CD14-positive monocyte (primary cell): Measurements from ENCODE around the gene GRIK5. TPM values are rescaled to one million over a fixed set of nuclear protein-coding genes. Genes with fewer than 3 reads are reported as not detected.

Source experiments
- DNase-seq, 3 donors: peaks; one replicate each; pipeline ENCODE4 v3.0.0-alpha.2; 2011 to 2022
- H2AFZ ChIP-seq: 2 replicates; pipeline ENCODE4 v1.6.0; 2012; ENCODE audit warnings: mild to moderate bottlenecking, low read depth, low read length, inconsistent platforms; ENCODE audit not compliant: insufficient read depth, poor library complexity, severe bottlenecking
- H3K27ac ChIP-seq, 2 donors: 1 replicate in 1 of 2; 2 replicates in 1 of 2; pipeline ENCODE4 v1.5.1; 2012 to 2013; ENCODE audit warnings: low read length in 2 of 2, control low read depth in 1 of 2, inconsistent platforms in 1 of 2, low read depth in 1 of 2, mild to moderate bottlenecking in 1 of 2
- H3K27me3 ChIP-seq, 2 donors: one replicate each; pipeline versions ENCODE4 v1.6.0 to v1.6.1; 2011 to 2013; ENCODE audit warnings: low read length in 2 of 2; ENCODE audit not compliant: control insufficient read depth in 2 of 2, insufficient read depth in 2 of 2
- H3K36me3 ChIP-seq, 2 donors: replicated peaks in 1 of 2; 1 replicate in 1 of 2; 2 replicates in 1 of 2; pipeline versions ENCODE4 v1.5.1 to v1.6.1; 2012 to 2013; ENCODE audit warnings: low read length in 2 of 2, control low read depth in 1 of 2, inconsistent platforms in 1 of 2, mild to moderate bottlenecking in 1 of 2; ENCODE audit not compliant: insufficient read depth in 2 of 2, control insufficient read depth in 1 of 2
- H3K4me1 ChIP-seq, 2 donors: 1 replicate in 1 of 2; 2 replicates in 1 of 2; pipeline versions ENCODE4 v1.5.1 to v1.6.1; 2012 to 2013; ENCODE audit warnings: low read length in 2 of 2, control low read depth in 1 of 2, inconsistent platforms in 1 of 2, mild to moderate bottlenecking in 1 of 2, moderate library complexity in 1 of 2; ENCODE audit not compliant: insufficient read depth in 2 of 2, control insufficient read depth in 1 of 2
- H3K4me2 ChIP-seq: replicated peaks from 2 replicates; pipeline ENCODE3; 2012; ENCODE audit warnings: low read length, moderate library complexity, mild to moderate bottlenecking; ENCODE audit not compliant: poor library complexity, severe bottlenecking; ENCODE audit errors: extremely low read depth
- H3K4me3 ChIP-seq, 3 experiments: fragments of 200-600 bp in 1 of 3; sonication (generic) in 1 of 3; replicated peaks in 1 of 3; 1 replicate in 2 of 3; 2 replicates in 1 of 3; pipeline ENCODE4 v1.5.1; 2011 to 2013; ENCODE audit warnings: low read length in 3 of 3, mild to moderate bottlenecking in 3 of 3, control low read depth in 2 of 3, low read depth in 2 of 3, inconsistent platforms in 1 of 3, moderate library complexity in 1 of 3
- H3K79me2 ChIP-seq: 2 replicates; pipeline ENCODE4 v1.6.0; 2012; ENCODE audit warnings: mild to moderate bottlenecking, control low read depth, inconsistent platforms, low read length, moderate library complexity; ENCODE audit not compliant: insufficient read depth
- H3K9ac ChIP-seq: 2 replicates; pipeline ENCODE4 v1.6.0; 2017; ENCODE audit warnings: low read length, mild to moderate bottlenecking; ENCODE audit not compliant: insufficient read depth, poor library complexity, severe bottlenecking
- H3K9me3 ChIP-seq, 2 donors: replicated peaks in 1 of 2; 1 replicate in 1 of 2; 2 replicates in 1 of 2; pipeline versions ENCODE4 v1.5.1 to v1.6.1; 2012 to 2013; ENCODE audit warnings: low read length in 2 of 2, control low read depth in 1 of 2; ENCODE audit not compliant: control insufficient read depth in 1 of 2, insufficient read depth in 1 of 2
- H4K20me1 ChIP-seq: 2 replicates; pipeline ENCODE4 v1.6.0; 2012; ENCODE audit warnings: mild to moderate bottlenecking, low read length, control low read depth, moderate library complexity; ENCODE audit not compliant: insufficient read depth
- H3K27ac Mint-ChIP-seq, 7 donors: one replicate each; pipeline ENCODE4 v1.8.0; 2020; ENCODE audit warnings: mild to moderate bottlenecking in 7 of 7, mixed read lengths in 7 of 7, moderate library complexity in 6 of 7, inconsistent platforms in 2 of 7
- H3K27me3 Mint-ChIP-seq, 3 donors: one replicate each; pipeline ENCODE4 v1.8.0; 2021 to 2022; ENCODE audit warnings: low read depth in 3 of 3, mild to moderate bottlenecking in 3 of 3, mixed read lengths in 3 of 3, moderate library complexity in 3 of 3, inconsistent platforms in 1 of 3
- H3K36me3 Mint-ChIP-seq, 2 donors: one replicate each; pipeline ENCODE4 v1.8.0; 2020; ENCODE audit warnings: mixed read lengths in 2 of 2, inconsistent platforms in 1 of 2, mild to moderate bottlenecking in 1 of 2
- H3K4me1 Mint-ChIP-seq: one replicate; pipeline ENCODE4 v1.8.0; 2020; ENCODE audit warnings: mild to moderate bottlenecking, mixed read lengths
- H3K4me3 Mint-ChIP-seq, 2 donors: one replicate each; pipeline ENCODE4 v1.8.0; 2020; ENCODE audit warnings: mild to moderate bottlenecking in 2 of 2, mixed read lengths in 2 of 2, moderate library complexity in 1 of 2
- H3K9me3 Mint-ChIP-seq, 7 donors: one replicate each; pipeline ENCODE4 v1.8.0; 2020 to 2022; ENCODE audit warnings: mixed read lengths in 7 of 7, mild to moderate bottlenecking in 6 of 7, moderate library complexity in 6 of 7, inconsistent platforms in 2 of 7
- WGBS: methylation state at CpG from one replicate; pipeline ENCODE4 v1.1.5; 2013; ENCODE audit warnings: missing lambda C conversion rate; ENCODE audit not compliant: insufficient coverage; 5-methylcytosine and 5-hydroxymethylcytosine counted together
- intact Hi-C, 2 donors: fragments of 100-400 bp; cut with micrococcal nuclease; formaldehyde crosslinking; loops; one replicate each; pipeline versions ENCODE4 v1.15.0 to v1.15.1; 2023
- polyA plus RNA-seq, 3 donors: library from polyadenylated mRNA; depleted of rRNA in 1 of 3; unstranded in 2 of 3; stranded (reverse) in 1 of 3; fragments of 300-500 nt in 2 of 3; fragments of >200 nt in 1 of 3; fragmentation: Illumina TruSeq in 2 of 3; gene quantifications; 1 replicate in 2 of 3; 2 replicates in 1 of 3; pipeline ENCODE4 v1.2.3, GENCODE V29; 2012 to 2021
- TF ChIP-seq, protein P1 (sequence below): fragments of 200-600 bp; IDR thresholded peaks from one replicate; pipeline ENCODE4 v1.8.0; 2022; ENCODE audit warnings: antibody characterized with exemption, mild to moderate bottlenecking

The GRIK5 gene
- polyA plus RNA-seq, 3 donors = 0.12 to 0.28 TPM; not detected in 1

DNA sequence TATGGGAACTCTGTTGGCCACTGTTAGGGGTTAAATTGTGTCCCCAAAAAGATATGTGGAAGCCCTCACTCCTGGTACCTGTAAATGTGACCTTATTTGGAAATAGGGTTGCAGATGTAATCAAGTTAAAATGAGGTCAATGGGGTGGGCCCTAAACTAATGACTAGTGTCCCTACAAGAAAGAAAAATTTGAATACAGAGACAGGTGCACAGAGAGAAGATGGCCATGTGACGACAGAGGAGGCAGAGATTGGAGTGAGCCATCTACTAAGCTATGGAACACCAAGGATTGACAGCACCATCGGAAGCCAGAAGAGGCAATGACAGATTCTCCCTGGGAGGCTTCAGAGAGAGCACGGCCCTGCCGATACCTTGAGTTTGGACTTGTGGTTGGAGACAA lies 45.7 kb upstream of the GRIK5 start:
- Histone ChIP-seq H3K27me3 (no peaks in the 10 kb centered on the region), H3K4me1 (peaks cover 9 to 11% of the 10 kb centered on the region in 2 donors), H3K9ac (no peak overlapping the region), H3K36me3 (peaks cover 76 to 97% of the 10 kb centered on the region in 2 donors), H3K4me2 (no peak overlapping the region), H3K27ac (peak overlapping the region in 1 of 2 donors; percentile 27), H3K4me3 (no peak overlapping the region), H3K79me2 (peaks cover 10% of the 10 kb centered on the region), H2AFZ (no peak overlapping the region), H3K9me3 (no peaks in the 10 kb centered on the region), H4K20me1 (peaks cover 80% of the 10 kb centered on the region)
- Mint-ChIP-seq H3K9me3 (no peaks in the 10 kb centered on the region), H3K36me3 (peaks cover 83 to 100% of the 10 kb centered on the region in 2 donors), H3K4me3 (no peak overlapping the region), H3K4me1 (peaks cover 36% of the 10 kb centered on the region), H3K27ac (peak overlapping the region in 2 of 7 donors; percentile 6 to 33), H3K27me3 (peaks cover 0 to 2% (median 0%) of the 10 kb centered on the region in 3 donors)
- TF ChIP-seq, protein P1, sequence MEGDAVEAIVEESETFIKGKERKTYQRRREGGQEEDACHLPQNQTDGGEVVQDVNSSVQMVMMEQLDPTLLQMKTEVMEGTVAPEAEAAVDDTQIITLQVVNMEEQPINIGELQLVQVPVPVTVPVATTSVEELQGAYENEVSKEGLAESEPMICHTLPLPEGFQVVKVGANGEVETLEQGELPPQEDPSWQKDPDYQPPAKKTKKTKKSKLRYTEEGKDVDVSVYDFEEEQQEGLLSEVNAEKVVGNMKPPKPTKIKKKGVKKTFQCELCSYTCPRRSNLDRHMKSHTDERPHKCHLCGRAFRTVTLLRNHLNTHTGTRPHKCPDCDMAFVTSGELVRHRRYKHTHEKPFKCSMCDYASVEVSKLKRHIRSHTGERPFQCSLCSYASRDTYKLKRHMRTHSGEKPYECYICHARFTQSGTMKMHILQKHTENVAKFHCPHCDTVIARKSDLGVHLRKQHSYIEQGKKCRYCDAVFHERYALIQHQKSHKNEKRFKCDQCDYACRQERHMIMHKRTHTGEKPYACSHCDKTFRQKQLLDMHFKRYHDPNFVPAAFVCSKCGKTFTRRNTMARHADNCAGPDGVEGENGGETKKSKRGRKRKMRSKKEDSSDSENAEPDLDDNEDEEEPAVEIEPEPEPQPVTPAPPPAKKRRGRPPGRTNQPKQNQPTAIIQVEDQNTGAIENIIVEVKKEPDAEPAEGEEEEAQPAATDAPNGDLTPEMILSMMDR = no peak
- 93% methylated on average over 4 of the region's 4 CpGs for WGBS
- DNase-seq = no peak
- intact Hi-C loops = no loop called here

DNA sequence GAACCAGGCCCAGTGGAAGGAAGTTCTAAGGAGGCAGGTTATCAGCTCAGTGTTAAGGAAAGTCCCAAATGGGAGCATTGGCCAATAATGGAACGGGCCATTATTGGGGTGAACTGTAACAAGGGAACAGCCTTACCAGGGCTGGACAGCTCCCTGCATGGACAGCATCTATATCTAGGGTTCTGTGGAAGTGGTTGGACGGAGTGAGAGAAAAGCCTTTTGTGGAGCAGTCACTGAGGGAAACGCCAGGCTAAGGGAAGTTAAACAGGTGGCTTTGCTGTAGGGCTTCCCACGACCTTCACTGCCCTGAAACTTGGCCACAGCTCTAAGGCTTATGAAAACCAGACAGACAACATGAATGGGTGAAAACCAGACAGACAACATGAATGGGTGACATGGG lies 45.2 kb upstream of the GRIK5 start:
- Histone ChIP-seq H3K9ac (no peak overlapping the region), H3K36me3 (peaks cover 81 to 100% of the 10 kb centered on the region in 2 donors), H3K27me3 (no peaks in the 10 kb centered on the region), H3K4me3 (no peak overlapping the region), H3K4me1 (peaks cover 4 to 6% of the 10 kb centered on the region in 2 donors), H3K27ac (peak overlapping the region in 1 of 2 donors; percentile 27), H3K79me2 (peaks cover 10% of the 10 kb centered on the region), H3K9me3 (no peaks in the 10 kb centered on the region), H2AFZ (no peak overlapping the region), H3K4me2 (no peak overlapping the region), H4K20me1 (peaks cover 85% of the 10 kb centered on the region)
- no peak for DNase-seq
- Mint-ChIP-seq H3K27me3 (peaks cover 0 to 2% (median 0%) of the 10 kb centered on the region in 3 donors), H3K4me3 (no peak overlapping the region), H3K27ac (peak overlapping the region in 3 of 7 donors; percentile 22 to 27 (median 23)), H3K4me1 (peaks cover 31% of the 10 kb centered on the region), H3K9me3 (no peaks in the 10 kb centered on the region), H3K36me3 (peaks cover 88 to 100% of the 10 kb centered on the region in 2 donors)
- WGBS = 82% methylated on average over 4 of the region's 4 CpGs
- TF ChIP-seq, protein P1 = no peak
- intact Hi-C loops = no loop called here
